Measurements from ENCODE around the gene ERLIN1. TPM values are rescaled to one million over a fixed set of nuclear protein-coding genes. Genes with fewer than 3 reads are reported as not detected.

Gene ERLIN1
- total RNA-seq: 10 to 100 TPM in 1 of 2 donors, 1 to 10 TPM in 1; 7.2 to 10.8 TPM

- peak; percentile 90 for DNase-seq (ENCODE audit: low spot score)
- Histone ChIP-seq H3K27me3 (no peaks in the 10 kb centered on the region), H3K4me1 (peaks cover 0 to 26% of the 10 kb centered on the region in 2 donors), H3K27ac (peak within 1 kb of the TSS; percentile 86 to 89), H3K4me3 (peak within 1 kb of the TSS; percentile 86 to 93), H3K9me3 (no peaks in the 10 kb centered on the region), H3K36me3 (peaks cover 10% of the 10 kb centered on the region)
- TF ChIP-seq CTCF (IDR thresholded peaks at IDR 0.05): peak in 1 of 2 donors; percentile 17
These were observed at the start of gene ERLIN1 for GRCh38 chr10:100185364-100186252. TSS of gene ERLIN1 (minus strand) at chr10:100186029. CDS start at chr10:100185626, 403 bp downstream.

DNA sequence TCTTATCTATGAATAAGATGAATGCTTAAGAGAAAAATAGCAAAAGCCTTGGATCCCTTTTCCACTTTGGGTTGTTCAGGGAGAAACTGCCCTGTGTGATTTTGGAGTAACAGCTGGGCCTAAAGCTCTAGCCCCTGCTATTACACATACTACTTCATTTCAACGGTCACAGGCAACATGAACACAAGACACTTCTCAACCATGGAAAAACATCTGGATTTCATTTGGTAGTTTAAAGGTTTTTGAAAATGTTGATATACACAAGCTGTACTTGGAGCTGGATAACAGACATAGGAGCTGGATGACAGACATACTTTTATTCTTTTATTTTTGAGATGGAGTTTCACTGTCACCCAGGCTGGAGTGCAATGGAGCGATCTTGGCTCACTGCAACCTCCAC lies 46.3 kb upstream of the ERLIN1 start:
- Histone ChIP-seq H3K36me3 (peaks cover 42% of the 10 kb centered on the region), H3K27me3 (no peaks in the 10 kb centered on the region), H3K9me3 (no peaks in the 10 kb centered on the region), H3K4me1 (peaks cover 0 to 18% of the 10 kb centered on the region in 2 donors), H3K27ac (no peak overlapping the region), H3K4me3 (no peak overlapping the region)
- no peak for DNase-seq (ENCODE audit: low spot score)
- no peak for TF ChIP-seq CTCF (IDR thresholded peaks at IDR 0.05)

GRCh38 chr10:100229819-100230422 lies 44.1 kb upstream of the ERLIN1 start:
- peaks cover 0 to 18% of the 10 kb centered on the region in 2 donors for H3K4me1 ChIP-seq
- H3K27me3 ChIP-seq: no peaks in the 10 kb centered on the region
- peaks cover 29% of the 10 kb centered on the region for H3K36me3 ChIP-seq
- H3K9me3 ChIP-seq: no peaks in the 10 kb centered on the region
- DNase-seq (ENCODE audit: low spot score): no peak
- H3K27ac ChIP-seq: peak overlapping the region; percentile 70 to 81
- no peak for TF ChIP-seq CTCF (IDR thresholded peaks at IDR 0.05)
- peak overlapping the region; percentile 85 to 98 for H3K4me3 ChIP-seq

GRCh38 chr10:100223879-100224278 lies 38.0 kb upstream of the ERLIN1 start:
- Histone ChIP-seq H3K27me3 (no peaks in the 10 kb centered on the region), H3K4me1 (peaks cover 0 to 10% of the 10 kb centered on the region in 2 donors), H3K9me3 (no peaks in the 10 kb centered on the region), H3K4me3 (no peak overlapping the region), H3K27ac (no peak overlapping the region), H3K36me3 (peaks cover 49% of the 10 kb centered on the region)
- TF ChIP-seq CTCF (IDR thresholded peaks at IDR 0.05): no peak
- no peak for DNase-seq (ENCODE audit: low spot score)

- no peak overlapping the region for H3K27ac ChIP-seq
- H3K4me3 ChIP-seq: no peak overlapping the region
- H3K9me3 ChIP-seq: no peaks in the 10 kb centered on the region
- DNase-seq (ENCODE audit: low spot score): no peak
- no peaks in the 10 kb centered on the region for H3K27me3 ChIP-seq
- TF ChIP-seq CTCF (IDR thresholded peaks at IDR 0.05): no peak
- no peaks in the 10 kb centered on the region for H3K4me1 ChIP-seq
- peaks cover 63% of the 10 kb centered on the region for H3K36me3 ChIP-seq
These were observed 36.7 kb upstream of the ERLIN1 start for GRCh38 chr10:100222529-100222928.
